ENCODE data around the gene SNRPE.
"Not testable (repeated sequence)": the region's sequence is repeated elsewhere in the genome, so short reads cannot be mapped to it uniquely, and the experiment has no call there.

SNRPE gene

DNA sequence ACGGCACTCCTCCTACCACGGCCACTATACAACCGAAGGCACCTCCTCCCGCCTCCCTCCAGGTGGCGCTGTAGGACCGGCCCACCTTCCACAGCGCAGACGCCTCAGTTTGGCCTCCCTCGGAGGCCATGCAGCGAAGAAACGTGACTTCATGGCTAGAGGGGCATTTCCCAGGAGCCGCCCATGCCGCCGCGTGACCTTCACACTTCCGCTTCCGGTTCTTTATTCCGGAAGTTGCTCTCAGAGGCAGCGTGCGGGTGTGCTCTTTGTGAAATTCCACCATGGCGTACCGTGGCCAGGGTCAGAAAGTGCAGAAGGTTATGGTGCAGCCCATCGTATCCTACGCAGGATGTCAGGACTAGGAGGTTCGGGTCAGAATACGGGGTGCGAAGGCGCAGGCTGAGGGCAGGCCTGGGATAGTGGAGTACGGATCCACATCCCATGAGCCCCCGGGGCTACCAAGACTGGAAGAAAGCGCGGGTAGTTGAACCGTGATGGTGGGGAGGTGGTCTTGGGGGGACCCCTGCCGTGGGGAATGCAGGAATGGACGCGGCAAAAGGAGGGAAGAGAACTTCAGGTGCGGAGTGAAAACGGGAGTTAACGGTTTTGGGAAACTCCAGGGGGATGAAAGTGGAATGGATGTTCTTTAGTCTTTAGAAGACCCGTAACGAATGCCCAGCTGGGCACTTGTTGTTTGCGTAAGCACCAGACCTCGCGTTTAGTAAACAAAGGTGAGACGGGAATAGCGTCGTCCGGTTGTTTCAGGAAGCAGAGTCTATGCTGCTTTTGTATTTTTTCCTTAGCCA is at the start of gene SNRPE:
SNRPE (plus strand) TSS at position 221 of the 806 bp plus-strand sequence; CDS start at position 282, 61 bp downstream.
- DNase-seq = peak; percentile 41 to 98 (median 94)

DNA sequence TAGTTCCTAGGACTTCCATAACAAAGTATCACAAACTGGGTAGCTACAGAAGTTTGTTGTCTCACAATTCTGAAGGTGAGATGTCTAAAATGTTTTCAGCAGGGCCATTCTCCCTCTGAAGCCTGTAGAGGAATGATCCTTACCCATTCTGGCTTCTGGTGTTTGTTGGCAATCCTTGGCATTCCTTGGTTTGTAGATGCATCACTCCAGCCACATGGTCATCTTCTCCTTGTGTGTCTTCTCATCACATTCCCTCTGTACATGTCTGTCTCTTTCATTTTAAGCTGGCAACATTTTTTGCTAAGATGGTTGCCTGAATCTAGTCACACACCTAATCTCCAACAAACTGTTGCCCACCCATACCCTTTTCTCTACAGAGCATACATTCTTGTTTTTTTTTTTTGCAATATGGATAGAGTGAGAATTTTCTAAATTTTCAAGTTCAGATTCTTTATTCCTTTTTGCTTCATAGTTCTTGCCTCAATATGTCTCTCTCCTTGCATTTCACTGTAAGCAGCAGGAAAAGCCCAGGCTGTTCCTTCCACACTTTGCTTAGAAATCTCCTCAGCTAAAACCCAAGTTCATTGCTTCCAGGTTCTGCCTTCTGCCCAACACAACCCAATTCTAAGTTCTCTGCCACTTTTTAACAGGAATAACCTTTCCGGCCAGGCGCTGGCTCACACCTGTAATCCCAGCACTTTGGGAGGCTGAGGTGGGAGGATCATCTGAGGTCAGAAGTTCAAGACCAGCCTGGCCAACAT is 47.6 kb upstream of the SNRPE start:
- no peak for DNase-seq

DNA sequence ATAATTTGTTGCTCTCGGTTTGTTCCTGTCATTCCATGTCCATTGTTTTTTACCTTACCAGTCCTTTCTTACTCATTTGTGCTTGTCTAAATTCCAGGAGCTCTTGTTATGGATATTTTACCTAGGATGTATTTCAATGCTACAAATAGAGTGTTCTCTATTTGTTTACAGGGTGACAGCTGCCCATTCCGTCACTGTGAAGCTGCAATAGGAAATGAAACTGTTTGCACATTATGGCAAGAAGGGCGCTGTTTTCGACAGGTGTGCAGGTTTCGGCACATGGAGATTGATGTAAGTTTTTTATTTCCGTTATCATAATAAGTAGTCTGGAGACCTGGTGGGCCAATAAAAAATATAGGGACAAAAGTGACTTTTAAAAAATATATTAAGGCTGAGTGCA is 43.0 kb upstream of the SNRPE start:
- no peak for DNase-seq

DNA sequence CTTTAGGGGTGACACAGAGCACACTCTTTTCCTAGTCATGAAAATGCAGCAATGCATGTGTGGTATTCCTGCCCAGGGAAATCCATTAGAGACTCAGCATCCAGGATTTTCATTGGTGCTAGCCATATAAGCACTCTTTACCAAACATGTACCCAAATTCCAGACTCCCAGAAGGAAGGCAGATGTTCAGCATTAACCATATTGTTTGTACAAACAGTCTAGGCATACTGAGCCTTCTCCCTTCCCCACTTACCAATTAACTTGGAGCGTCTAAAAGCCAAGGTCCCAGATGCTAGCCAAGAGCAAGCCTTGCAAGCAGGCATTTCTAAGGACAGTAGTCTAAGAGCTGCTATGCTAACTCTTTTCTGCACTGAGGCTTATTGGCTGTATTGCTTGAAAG is 38.1 kb upstream of the SNRPE start:
- DNase-seq = no peak

DNA sequence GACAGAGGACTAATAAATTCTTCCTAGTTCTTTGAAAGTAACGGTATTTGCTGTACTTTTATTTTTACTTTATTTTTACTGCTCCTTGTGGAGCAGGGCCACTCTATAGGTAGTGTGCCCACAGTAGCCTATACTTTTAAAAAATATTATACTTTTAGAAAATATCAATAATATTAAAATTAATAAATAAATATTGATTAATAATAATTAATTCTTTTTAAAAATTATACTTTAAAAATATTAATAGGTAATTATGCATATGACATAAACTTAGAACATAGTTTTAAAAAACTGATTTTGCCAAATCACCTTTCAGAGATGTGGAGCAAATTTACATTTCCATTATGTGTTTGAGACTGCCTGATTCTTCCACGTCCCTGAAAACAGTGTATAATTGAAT is 35.2 kb upstream of the SNRPE start:
- DNase-seq = no peak

DNA sequence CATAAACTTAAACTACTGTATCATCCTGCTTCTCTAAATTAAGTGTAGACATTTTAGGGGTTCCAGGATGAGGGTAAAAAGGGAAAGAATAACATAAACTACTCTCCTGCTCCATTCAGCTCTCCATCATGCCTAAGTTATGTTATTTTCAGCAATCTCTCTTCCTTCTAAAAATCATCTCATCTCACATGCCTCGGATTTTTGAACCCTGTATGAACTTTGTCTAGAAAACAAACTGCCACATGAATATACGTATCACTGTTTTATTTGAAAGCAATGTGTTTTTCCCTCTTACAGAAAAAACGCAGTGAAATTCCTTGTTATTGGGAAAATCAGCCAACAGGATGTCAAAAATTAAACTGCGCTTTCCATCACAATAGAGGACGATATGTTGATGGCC is 33.4 kb upstream of the SNRPE start:
- no peak for DNase-seq

DNA sequence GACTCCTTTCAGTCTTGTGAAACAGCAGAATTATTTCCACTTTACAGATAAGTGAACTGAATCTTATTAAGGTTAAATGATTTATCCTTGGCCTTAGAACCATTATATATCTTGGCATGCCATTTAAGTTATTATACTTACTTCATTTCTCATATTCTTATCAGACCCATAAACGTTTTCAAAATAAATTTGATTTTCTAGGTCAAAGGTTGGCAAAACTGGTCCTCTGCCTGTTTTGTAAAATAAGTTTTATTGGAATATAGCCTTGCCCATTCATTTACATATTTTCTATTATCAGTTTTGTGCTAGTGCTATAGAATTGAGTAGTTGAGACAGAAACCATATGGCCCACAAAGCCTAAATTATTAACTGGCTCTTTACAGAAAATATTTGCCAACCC is 32.9 kb upstream of the SNRPE start:
- DNase-seq = no peak

DNA sequence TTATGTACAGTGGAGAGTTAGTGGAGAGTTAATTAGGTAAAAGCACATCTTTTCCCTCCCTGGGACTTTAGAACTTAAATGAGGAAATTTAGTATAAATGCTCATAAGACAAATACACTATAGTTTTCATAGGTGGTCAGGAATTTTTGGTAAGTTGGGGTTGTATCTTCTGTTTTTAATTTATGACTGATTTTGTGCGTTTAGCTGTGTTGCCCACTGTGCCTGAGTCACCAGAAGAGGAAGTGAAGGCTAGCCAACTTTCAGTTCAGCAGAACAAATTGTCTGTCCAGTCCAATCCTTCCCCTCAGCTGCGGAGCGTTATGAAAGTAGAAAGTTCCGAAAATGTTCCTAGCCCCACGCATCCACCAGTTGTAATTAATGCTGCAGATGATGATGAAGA is 32.2 kb upstream of the SNRPE start:
- DNase-seq = not testable (repeated sequence)

DNA sequence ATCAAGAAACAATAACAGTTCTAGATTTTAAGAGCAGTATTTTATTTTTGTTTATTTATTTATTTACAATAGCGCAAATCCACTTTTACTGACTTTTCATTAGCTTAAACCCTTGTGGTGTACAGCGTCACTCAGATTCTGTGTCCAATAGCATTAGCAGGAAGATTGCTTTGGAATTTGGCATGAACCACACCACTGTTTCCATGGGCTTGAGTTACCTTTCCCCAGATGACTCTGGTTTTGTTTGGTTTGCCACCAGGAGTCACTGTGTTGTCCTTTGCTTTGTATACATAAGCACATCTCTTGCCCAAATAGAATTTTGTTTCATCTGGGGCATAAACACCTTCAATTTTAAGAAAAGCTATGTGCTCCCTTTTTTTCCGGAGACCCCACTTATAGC is 25.9 kb upstream of the SNRPE start:
- no peak for DNase-seq

DNA sequence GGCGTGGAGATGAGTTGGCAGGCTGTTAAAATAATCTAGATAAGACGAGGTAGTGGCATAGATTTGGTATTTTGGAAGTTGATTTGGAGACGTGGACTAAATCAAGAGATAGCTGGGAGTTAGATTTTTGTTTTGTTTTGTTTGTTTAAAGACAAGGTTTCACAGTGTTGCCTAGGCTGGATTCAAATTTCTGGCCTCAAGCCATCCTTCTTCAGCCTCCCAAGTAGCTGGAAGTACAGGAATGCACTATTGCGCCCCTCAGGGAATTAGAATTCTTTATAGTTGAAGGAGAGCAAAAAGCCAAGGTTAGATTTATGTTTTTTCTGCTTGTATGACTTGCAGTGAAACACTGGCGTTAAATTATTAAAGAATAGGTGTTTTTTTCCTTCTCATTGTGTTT is 22.3 kb upstream of the SNRPE start:
- no peak for DNase-seq

DNA sequence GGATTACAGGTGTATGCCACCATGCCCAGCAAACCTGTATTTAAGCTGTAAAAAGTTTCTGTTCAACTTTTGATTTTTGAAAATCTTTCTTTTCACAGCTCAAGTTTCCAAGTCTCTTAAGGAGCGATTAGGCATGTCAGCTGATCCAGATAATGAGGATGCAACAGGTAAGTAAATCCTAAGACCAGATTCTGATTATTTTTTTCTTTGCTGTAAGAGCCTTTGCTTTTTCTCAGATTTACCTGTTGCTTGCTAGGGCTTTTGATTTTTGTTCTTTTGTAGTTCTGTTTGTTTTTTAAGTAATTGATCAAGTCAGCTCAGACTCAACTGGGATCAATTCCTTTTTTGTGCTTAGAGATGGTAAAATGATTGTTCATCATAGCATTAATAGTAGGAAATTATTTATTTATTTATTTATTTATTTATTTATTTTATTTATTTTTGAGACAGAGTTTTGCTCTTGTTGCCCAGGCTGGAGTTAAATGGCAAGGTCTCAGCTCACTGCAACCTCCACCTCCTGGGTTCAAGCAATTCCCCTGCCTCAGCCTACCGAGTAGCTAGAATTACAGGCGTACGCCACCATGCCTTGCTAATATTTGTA is 21.1 kb upstream of the SNRPE start:
- DNase-seq = no peak

DNA sequence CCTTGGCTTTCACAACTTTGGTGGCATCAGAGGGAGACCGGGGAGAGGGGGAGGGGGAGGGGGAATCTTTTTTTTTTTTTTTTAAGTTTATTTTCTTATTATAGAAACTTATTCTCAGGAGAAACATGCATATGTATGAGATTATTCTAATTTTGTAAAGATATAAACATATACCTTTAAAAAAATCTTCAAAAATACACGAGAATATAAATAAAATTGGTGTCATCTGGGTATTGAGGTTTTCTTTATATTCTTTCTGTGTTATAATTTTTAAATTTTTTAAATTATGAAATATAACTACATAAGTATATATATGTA is 18.9 kb upstream of the SNRPE start:
- no peak for DNase-seq

DNA sequence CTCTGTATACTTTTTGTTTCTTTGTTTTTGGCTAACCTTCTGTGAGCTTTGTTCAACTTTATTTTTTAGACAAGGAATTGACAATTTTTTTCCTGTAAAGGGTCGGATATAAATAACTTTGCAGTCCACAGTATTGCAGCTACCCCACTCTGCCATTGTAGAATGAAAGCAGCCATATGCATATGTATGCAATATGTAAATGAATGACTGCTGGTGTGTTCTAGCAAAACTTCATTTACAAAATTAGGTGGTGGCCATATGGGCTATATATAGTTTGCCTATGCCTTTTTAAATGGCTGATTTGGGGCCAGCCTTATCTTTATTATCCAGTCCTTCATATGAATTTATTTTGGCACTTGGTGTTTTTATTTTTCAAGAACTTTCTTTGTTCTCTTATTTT is 18.0 kb upstream of the SNRPE start:
- no peak for DNase-seq

DNA sequence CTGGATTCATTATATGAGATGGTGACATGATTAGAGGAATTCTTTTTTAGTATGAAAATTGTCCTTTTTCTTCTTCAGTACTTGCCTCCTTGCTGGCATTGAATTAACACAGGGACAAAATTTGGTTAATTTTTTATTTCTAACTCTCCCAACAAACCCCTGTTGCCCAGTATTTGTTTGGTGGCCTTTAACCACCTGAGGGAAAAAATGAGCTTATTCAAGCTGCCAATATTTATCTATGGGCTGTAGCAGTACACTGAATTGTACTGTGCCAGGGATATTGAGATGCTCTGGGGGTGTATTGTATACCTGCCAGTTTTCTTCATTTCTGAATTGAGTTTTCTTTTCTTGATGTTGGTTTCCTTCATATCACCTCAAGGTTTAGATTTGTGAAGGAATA is 8.3 kb upstream of the SNRPE start:
- not testable (repeated sequence) for DNase-seq

DNA sequence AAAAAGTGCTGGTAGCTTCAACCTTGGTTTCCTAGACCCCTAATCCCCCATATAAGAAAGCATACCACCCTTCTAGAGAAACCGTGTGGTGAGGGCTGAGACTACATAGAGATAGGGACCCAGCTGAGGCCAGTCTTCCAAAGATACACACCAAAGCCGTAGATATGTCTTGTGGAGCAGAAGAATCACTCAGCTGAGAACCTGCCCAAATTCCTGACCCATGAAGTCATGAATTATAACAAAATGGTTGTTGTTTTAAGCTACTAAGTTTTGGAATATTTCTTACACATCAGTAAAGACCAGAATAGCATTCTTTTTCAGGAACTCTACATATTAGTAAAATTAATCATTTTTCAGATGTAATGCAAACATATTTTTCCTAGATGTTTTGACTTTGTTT is 3.3 kb upstream of the SNRPE start:
- no peak for DNase-seq

DNA sequence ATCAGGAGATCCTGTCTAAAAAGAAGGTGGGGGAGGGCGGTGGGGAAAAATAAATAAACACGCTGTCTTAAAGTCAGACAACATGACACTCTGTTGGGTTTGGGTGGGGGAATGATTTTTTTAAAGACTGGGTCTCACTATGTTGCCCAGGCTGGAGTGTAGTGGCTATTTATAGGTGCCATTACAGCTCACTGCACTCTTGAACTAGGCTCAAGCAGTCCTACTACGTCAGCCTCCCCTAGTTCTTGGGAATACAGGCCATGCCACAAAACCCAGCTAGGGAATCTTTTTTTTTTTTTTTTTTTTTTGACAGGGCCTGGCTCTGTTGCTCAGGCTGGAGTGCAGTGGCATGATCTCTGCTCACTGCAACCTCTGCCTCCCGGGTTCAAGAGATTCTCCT is 2.4 kb upstream of the SNRPE start:
- no peak for DNase-seq

DNA sequence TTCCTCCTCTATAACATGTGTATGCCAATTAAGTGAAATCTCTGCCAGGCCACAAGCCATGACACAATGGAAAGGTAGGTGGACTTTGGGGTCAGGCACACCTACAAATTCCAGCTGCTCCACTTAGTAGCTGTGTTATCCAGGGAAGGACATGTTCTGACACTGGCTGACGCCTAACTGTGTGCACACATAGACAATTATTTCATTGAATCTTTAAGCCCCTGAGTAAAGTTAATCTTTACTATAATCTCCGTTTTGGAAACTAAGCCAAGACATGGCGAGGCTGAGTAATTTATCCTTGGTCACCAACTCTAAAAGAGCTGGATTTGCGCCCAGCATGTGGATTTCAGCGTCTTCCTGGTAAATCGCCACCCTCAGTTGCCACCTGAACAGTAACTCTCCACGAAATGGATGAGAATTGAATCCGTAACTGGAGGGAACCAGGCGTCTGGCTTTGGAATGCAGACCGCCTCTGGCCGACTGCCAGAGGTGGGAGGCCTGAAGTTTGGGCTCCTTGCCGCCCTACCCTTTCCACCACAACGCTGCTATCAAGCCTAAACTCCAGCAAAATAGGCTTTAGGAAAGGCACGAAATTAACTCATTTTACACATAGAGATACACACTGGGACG is 888 bp upstream of the SNRPE start:
- peak in 8 of 56 donors; percentile 2 to 27 (median 8) for DNase-seq

DNA sequence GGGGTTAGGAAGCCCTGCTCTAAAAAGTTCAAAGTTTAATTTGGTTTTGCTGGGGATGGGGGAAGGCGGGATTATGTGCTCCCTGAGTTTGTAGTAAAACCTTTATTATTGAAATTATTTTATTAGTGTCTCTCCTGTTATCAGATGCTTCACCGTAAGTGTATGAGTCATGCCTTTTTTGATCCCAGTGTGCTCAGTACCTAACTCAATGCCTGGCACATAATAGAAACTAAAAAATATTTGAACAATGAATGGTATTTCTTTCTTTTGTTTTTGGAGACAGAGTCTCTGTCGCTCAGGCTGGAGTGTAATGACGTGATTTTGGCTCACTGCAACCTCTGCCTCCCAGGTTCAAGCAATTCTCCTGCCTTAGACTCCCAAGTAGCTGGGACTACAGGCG is 6.4 kb downstream of the SNRPE start:
- DNase-seq = no peak

DNA sequence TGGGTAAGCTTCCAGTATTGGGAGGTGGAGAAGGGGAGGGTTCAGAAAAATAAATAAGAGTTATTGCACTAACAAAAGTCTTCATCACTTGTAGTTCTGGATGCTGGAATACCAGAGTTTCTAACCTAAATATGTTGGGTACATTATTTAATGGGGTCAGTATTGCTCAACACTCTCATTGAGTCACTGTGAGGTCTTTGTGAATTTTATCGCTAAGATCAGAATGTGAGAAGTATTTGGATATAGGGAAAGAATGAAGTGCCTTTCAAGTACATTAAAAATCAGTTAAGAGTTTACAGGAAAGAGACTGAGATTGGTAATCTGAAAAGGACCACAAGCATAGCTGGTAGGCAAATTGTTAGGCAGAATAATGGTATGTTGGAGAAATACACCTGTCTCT is 8.8 kb downstream of the SNRPE start:
- no peak for DNase-seq

DNA sequence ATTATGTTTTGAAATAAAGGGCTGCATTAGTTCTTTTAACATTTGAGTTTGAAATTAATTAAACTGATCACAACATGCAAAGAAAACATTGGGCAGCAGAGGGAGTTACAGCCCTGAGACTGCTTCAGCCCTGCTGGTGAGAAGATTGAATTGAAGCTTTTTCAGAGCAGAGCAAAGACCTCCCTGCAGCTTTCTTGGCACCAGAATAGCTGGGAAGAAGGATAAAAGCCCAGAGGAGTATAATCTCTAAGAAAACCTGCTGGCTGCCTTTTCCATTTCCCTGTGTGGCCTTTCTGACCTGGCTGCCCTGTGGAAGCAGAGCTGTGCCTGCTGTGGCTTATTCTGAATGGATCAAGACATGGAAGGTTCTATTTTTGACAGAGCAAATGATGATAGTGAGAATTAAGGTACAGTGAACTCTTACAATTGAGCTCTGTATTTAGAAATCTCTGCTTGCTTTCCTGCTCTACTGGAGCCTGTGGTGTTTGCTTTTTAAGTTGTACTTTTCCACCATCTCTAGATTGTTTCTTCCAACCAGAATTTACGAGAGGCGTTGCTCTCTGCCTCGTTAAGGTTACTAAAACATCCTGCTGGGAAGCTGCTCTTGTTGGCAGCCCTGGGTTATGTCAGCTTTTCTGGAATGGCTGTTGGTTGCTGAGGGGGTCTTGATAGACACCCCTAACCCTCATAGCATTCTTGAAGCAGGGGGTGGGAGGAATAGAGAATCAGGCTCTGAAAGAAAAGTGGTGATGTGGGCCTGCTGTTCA is 9.9 kb downstream of the SNRPE start:
- DNase-seq = peak in 47 of 56 donors; percentile 2 to 73 (median 30)

DNA sequence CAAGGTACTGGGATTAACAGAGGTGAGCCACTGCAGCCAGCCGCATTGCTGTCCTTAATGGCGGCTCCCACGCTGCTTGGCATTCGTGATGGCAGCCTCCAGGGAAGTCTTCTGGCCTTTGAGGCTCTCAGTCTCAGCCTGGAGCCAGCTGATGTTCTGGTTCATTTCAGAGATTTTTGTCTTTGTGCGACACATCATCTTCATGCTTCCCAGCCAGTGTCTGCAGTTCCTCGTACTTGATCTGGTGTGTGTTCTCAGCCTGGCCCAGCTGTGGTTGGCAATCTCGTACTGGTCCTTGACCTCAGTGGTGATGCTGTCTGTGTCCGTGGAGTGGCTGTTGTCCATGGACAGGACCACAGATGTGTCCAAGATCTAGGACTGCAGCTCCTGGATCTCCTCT is 11.7 kb downstream of the SNRPE start:
- DNase-seq = no peak
